Bronchial epithelial cell (primary cell): ENCODE results near the gene JMJD4. TPM values are rescaled to one million over a fixed set of nuclear protein-coding genes. Genes with fewer than 3 reads are reported as not detected.

Experiments used
- DNase-seq: peaks from one replicate; pipeline ENCODE4 v3.0.0-alpha.2; 2010; ENCODE audit warnings: low read depth
- FAIRE-seq: peaks from 2 replicates; lab custom pipeline; 2011; peaks lifted over from hg19 to GRCh38; lab: Jason Lieb, UNC
- H3K27me3 ChIP-seq: 2 replicates; pipeline ENCODE4 v1.5.1; 2011; ENCODE audit warnings: low read length; ENCODE audit not compliant: control insufficient read depth, insufficient read depth
- H3K36me3 ChIP-seq: 2 replicates; pipeline ENCODE4 v1.5.1; 2011; ENCODE audit warnings: low read length; ENCODE audit not compliant: control insufficient read depth, insufficient read depth
- H3K4me3 ChIP-seq: 2 replicates; pipeline ENCODE4 v1.5.1; 2011; ENCODE audit warnings: mild to moderate bottlenecking, low read depth, low read length, control low read depth
- total RNA-seq: library from RNA; depleted of rRNA; stranded (reverse); fragments of >200 nt; gene quantifications from 2 replicates; pipeline ENCODE4 v1.2.1, GENCODE V29; 2014
- TF ChIP-seq, protein P1 (sequence below): IDR thresholded peaks from 2 replicates; pipeline ENCODE4 v1.5.1; 2011; ENCODE audit warnings: mild to moderate bottlenecking, moderate library complexity, low read length, control low read depth, inconsistent platforms; ENCODE audit not compliant: insufficient read depth, severe bottlenecking

Gene JMJD4
- total RNA-seq, 1 donor from 2014 or later = 27.9 TPM

- FAIRE-seq (no peak), DNase-seq (no peak)
- H3K36me3 ChIP-seq = peaks cover 8% of the 10 kb centered on the region
- H3K27me3 ChIP-seq = no peaks in the 10 kb centered on the region
- TF ChIP-seq, protein P1, sequence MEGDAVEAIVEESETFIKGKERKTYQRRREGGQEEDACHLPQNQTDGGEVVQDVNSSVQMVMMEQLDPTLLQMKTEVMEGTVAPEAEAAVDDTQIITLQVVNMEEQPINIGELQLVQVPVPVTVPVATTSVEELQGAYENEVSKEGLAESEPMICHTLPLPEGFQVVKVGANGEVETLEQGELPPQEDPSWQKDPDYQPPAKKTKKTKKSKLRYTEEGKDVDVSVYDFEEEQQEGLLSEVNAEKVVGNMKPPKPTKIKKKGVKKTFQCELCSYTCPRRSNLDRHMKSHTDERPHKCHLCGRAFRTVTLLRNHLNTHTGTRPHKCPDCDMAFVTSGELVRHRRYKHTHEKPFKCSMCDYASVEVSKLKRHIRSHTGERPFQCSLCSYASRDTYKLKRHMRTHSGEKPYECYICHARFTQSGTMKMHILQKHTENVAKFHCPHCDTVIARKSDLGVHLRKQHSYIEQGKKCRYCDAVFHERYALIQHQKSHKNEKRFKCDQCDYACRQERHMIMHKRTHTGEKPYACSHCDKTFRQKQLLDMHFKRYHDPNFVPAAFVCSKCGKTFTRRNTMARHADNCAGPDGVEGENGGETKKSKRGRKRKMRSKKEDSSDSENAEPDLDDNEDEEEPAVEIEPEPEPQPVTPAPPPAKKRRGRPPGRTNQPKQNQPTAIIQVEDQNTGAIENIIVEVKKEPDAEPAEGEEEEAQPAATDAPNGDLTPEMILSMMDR = no peak
- H3K4me3 ChIP-seq = no peak overlapping the region
Measured at GRCh38 chr1:227749916-227750710, 15.0 kb upstream of the JMJD4 start.

DNA sequence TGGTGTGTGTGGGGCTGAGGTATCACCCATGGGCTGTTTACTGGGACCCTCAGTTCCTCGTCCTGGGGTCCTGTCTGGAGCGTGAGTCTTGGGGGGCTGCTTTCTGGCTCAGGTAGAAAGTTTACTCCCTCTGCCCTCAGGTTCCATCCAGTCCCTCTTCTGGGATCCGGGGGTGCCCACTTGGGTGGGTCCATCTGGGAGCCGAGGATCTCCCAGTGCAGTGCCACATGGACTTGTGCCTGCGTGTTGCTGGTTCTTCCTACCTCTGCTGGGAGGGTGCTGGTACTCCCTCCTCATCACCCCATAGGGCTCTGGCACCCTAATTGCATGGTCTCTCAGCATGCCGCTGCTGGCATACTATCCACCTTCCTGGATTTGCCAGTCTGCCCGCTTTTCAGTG, 14.1 kb upstream of the JMJD4 start:
- H3K27me3 ChIP-seq = no peaks in the 10 kb centered on the region
- H3K36me3 ChIP-seq = peaks cover 8% of the 10 kb centered on the region
- no peak overlapping the region for H3K4me3 ChIP-seq
- FAIRE-seq (peak; percentile 50), DNase-seq (no peak)
- TF ChIP-seq, protein P1 = no peak

DNA sequence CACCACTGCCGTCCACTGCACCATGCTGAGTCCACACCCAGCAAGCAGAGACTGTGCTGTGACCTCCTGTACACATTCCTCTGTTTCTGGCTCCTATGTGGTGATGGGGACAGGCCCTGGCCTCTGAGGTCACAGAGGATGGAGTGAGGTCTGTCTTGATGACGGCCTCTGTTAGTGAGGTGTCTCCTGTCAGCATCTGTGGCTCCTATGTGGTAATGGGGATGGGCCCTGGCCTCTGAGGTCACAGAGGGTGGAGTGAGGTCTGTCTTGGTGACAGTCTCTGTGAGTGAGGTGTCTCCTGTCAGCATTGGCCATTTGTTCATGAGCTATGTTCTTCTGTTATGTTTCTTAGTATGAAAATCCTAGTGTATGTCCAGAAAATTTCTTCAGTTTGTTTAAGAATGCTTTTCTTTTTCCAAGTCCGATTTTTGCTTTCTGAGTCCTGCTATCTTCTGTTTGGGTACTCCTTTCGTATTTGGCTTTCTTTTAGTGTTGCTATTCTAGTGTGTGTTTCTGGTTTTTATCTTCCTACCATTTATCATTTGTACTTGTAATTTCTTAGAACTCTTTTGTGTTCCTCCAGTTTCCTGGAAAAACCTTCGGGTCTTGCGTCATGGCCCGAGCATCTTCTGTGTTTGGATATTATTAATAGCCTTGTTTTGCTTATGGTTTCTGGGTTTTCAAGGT, 13.5 kb upstream of the JMJD4 start:
- H3K36me3 ChIP-seq = peaks cover 8% of the 10 kb centered on the region
- FAIRE-seq (no peak), DNase-seq (no peak)
- no peak overlapping the region for H3K4me3 ChIP-seq
- H3K27me3 ChIP-seq = no peaks in the 10 kb centered on the region
- TF ChIP-seq, protein P1 = no peak

GRCh38 chr1:227747948-227748495, 12.9 kb upstream of the JMJD4 start:
- Histone ChIP-seq H3K36me3 (peaks cover 8% of the 10 kb centered on the region), H3K4me3 (no peak overlapping the region), H3K27me3 (no peaks in the 10 kb centered on the region)
- FAIRE-seq (no peak), DNase-seq (no peak)
- TF ChIP-seq, protein P1 = no peak

DNA sequence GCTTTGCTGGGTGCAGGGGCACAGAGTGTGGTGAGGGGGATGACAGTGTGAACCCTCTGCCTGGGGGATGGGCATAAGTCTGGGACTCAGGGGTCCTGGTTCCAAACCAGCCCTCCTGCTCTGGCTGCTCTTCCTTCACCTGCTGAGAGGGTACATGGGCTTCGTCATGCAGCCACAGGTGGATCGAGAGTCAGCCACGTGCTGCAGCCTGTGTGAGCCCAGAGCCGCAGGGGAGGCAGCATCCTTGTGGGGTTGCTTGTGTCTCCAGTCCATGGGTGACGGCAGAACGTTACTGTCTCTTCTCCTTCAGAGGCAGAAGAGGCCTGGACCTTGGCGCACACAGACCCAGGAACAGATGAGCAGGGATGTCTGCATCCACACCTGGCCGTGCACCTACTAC, 12.3 kb upstream of the JMJD4 start:
- H3K36me3 ChIP-seq = peaks cover 8% of the 10 kb centered on the region
- FAIRE-seq = no peak
- H3K4me3 ChIP-seq = no peak overlapping the region
- H3K27me3 ChIP-seq = no peaks in the 10 kb centered on the region
- DNase-seq = no peak
- TF ChIP-seq, protein P1 = no peak
